Skeletal muscle cell (primary cell): Measurements from ENCODE around the gene SLC13A2.
"Not testable (repeated sequence)": the region's sequence is repeated elsewhere in the genome, so short reads cannot be mapped to it uniquely, and the experiment has no call there.

ENCODE experiments used
- DNase-seq: peaks from one replicate; pipeline ENCODE4 v3.0.0-alpha.2; 2010; ENCODE audit warnings: low read depth
- H3K4me3 ChIP-seq: 2 replicates; pipeline ENCODE4 v1.5.1; 2011; ENCODE audit warnings: low read depth, mild to moderate bottlenecking, control low read depth, low read length, moderate library complexity

Gene SLC13A2

GRCh38 chr17:28508211-28508724, 34.8 kb downstream of the SLC13A2 start:
- H3K4me3 ChIP-seq = no peak overlapping the region
- DNase-seq = no peak

DNA sequence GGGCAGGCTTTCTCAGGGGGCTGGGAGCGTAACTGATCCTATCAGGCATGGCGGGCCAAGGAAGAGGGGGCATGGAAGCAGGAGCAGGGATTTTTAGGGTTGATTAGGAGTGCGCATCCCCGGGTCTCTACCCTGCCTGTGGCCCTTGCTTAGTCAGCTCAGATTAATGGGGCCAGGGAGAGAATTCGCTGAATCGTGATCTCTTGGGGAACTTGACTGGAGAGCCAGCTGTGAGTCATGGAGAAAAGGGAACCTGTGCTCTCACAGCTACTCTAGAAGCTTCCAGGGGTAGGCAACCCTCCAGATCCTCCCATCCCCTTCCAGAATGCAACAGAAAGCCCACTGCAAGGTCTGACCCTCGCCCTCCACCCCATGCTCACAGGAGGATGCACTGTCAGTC, 36.3 kb downstream of the SLC13A2 start:
- H3K4me3 ChIP-seq = no peak overlapping the region
- DNase-seq = no peak

DNA sequence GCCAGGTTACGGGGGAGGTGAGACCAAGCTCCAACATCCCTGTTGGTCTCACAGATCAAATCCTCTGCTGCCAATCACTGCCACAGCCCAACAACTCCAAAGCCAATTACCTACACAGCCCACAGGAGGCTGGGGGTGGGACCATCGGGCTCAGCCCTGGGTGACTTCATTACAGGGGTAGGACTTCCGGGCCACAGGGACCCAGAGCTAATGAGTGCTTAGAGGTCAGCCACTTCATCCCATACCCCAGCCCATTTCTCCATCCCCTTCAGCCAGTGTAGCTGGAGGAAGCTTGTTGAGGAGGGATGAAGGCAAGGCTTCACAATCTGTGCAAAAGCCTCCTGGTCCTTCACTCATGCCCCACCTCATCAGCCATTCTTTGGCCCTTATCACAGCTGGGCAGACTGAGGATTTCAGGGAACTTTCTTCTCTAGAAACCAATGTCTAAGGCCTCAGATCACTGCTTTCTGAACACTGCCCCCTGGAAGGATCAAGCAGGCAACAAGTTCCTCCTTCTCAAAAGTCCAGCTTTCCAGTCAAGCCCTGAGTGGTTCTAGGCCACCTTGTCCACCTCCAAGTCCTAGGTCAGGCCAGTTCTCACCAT, 38.5 kb downstream of the SLC13A2 start:
- H3K4me3 ChIP-seq = no peak overlapping the region
- DNase-seq = no peak

DNA sequence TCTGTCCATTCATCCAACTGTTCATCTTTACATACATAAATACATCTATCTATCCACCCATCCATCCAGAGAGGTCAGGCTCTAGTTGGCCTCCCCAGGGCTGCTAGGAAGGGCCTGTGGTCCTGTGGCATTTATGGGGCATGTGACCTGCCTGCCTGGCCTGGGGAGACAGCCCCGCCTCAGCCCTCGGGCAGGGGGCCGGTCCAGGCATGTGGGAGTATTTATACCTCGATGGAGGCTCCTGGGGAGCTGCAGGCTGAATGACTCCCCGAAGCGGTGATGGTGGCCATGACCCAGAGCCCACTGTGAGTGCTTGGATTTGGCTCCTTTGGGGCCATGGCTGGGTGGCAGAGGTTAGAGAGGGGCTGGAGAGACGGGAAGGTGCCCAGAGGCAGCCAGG, 40.0 kb downstream of the SLC13A2 start:
- no peak overlapping the region for H3K4me3 ChIP-seq
- no peak for DNase-seq

DNA sequence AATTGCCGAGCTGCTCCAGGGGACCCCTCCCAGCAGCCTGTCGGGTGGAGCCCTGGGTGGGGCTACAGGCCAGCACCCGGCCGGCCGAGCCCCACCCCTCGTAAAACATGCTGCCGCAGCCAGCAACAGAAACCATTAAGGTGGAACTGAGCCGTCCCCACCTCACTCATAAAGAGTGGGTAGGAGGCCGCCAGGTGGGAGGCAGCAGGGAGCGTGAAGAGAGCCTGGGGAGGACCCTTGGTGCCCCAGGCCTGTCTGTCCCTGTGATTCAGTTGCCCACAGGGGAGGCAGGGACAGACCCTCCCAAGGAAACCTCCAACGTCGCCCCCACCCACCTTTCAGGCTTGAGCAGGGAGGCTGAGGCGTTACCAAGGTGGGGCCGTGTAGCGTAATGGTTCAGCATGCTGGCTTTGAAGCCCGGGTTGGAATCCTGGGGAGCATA, 41.1 kb downstream of the SLC13A2 start:
- H3K4me3 ChIP-seq = no peak overlapping the region
- DNase-seq = no peak

- no peak overlapping the region for H3K4me3 ChIP-seq
- DNase-seq = no peak
Observed at GRCh38 chr17:28515518-28515917, 42.1 kb downstream of the SLC13A2 start.

DNA sequence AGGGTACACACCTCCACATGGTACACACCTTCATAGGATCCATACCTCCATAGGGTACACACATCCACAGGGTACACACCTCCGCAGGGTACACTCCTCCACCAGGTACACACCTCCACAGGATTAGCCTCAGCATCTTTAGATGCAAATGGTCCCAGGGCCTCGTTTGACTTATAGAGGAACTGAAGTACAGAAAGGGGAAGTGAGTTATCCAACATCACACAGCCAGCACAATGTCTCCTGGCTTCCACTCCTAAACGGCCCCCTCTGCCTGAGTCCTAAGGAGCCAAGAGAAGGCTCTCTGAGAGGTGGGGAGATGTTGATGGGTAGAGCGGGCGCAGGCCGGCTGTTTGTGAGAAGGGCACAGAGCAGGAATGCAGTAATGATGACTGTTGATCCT, 44.7 kb downstream of the SLC13A2 start:
- no peak overlapping the region for H3K4me3 ChIP-seq
- DNase-seq = no peak

GRCh38 chr17:28518578-28518977, 45.1 kb downstream of the SLC13A2 start:
- no peak for DNase-seq
- no peak overlapping the region for H3K4me3 ChIP-seq

DNA sequence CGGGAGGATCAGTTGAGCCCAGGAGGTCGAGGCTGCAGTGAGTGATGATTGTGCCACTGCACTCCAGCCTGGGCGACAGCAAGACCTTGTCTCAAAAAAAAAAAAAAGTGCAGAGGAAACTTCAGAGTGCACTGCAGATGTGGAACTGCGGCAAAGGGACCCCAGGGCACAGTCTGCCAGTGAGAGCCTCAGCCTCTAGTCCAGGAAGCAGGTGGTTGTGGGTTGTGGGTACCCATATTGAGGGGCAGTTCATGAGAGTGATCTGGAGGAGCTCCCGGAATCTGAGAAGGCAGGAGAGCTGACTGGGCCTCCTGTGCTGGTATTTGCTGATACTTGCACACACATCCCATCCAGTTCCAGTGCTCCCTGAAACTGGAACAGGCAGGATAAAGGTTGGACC, 45.8 kb downstream of the SLC13A2 start:
- DNase-seq = no peak
- no peak overlapping the region for H3K4me3 ChIP-seq

GRCh38 chr17:28520687-28521086, 47.2 kb downstream of the SLC13A2 start:
- no peak overlapping the region for H3K4me3 ChIP-seq
- no peak for DNase-seq

DNA sequence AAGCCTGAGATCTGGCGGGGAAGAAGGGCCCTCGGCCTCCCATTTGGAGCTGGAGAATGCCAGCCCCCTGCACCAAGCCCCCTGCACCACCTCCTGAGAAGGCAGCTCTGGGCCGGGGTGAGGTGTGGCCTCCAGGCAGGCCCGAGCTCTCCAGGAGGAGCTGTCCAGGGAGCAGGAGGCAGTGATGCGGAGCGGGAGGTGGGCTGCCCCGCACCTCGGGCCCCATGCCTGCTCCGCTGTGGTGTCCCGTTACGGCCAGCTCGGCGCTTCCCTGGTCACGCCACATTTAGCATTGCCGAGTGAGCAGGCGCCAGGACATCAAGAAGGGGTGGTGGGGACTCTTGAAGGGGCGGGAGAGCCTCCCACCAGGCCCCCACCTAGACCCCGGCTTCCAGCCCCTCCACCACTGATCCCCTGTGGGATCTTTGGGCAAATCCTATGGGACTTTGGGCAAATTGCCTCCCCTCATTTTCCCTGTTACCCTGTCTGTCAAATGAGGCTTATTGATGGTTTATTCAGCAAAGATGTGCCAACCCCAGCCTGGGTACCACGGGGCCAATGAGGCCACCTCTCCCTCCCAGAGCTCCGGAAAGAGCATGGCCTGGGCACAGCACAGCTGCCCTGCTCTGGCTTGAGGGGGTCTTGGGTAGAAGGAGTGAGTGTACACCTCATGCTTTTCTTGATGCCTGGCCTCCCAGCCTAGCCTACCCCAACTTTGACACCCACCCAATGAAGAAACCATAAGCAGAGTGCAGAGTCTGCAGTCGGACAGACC, 48.1 kb downstream of the SLC13A2 start:
- DNase-seq = no peak
- no peak overlapping the region for H3K4me3 ChIP-seq

- not testable (repeated sequence) for DNase-seq, H3K4me3 ChIP-seq
Observed at GRCh38 chr17:28522281-28522680, 48.8 kb downstream of the SLC13A2 start.

DNA sequence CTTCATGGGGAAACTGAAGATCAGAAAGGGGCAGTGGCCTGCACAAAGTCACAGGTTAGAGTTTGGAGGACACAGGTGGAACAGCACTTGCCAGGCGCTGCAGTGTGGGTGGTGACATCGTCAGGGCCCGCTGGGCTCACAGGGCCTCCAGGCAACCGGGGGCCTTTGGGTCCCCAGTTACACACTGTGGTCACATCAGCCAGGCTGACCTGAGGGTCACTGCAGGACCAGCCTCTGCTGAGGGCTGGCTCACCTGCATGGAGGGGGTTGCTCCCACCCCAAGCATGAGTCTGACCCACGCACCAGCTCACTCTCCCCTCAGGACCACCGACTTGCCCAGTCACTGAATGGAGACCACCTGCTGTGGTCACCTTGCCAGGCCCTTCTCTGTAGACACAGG, 49.7 kb downstream of the SLC13A2 start:
- H3K4me3 ChIP-seq = no peak overlapping the region
- no peak for DNase-seq

- no peak overlapping the region for H3K4me3 ChIP-seq
- DNase-seq = no peak
Observed at GRCh38 chr17:28523876-28524275, 50.4 kb downstream of the SLC13A2 start.

- peak; percentile 16 for DNase-seq
Observed at GRCh38 chr17:28524476-28525424, 51.3 kb downstream of the SLC13A2 start.

GRCh38 chr17:28526381-28526780, 52.9 kb downstream of the SLC13A2 start:
- H3K4me3 ChIP-seq = no peak overlapping the region
- no peak for DNase-seq

More at GRCh38 chr17:28524476-28525424, 51.3 kb downstream of the SLC13A2 start:
- H3K4me3 ChIP-seq = no peak overlapping the region

- no peak overlapping the region for H3K4me3 ChIP-seq
- no peak for DNase-seq
Observed at GRCh38 chr17:28527181-28527681, 53.8 kb downstream of the SLC13A2 start.

DNA sequence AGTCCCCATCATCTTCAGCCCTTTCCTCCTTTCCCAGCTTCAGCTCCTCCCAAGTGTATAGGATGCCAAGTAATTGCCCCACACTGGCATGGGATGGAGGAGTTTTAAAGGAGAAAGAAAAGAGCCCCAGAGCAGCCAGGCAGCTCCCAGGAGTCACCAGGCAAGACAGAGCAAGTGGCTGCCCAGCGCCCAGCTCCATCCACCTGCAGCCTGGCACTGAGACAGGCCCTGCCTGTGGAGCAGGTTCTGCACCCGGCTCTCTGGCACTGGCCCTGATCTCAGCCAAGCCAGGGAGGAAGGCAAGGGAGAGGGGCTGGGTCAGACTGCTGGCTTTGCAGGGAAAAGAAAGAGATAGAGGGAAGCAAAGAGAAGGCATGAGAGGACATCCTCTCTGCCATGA, 54.4 kb downstream of the SLC13A2 start:
- no peak for DNase-seq
- H3K4me3 ChIP-seq = no peak overlapping the region

DNA sequence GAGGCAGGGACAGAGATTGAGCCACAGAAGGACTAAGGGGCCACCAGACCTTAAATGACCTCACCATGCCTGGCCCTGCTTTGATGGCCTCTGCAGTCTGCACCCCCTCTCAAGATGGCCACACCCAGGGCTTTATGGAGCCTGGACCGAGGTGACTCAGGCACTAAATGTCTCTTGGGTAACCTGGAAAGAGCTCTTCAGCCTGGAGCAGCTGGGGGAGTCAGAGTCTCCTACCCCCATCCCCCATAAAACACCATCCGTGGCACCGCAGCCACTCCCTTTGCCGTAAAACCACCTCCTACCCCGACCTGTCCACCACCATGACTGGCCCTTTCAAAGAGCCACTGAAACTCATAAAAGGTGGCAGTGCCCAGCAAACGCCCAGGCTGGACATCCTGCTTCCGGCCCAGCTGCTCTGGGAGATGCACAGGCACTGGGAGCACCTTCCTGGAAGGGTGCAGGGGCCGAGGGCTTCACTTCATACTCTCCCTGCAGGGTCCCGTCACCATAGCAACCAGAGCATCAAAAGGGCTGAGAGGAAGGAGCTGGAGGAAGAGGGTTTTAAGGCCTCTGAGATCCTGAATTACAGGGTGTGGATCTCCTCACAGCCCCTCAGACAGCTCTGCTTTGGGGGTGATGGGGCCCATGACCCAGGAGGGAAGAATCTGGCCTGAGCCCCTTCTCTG, 55.0 kb downstream of the SLC13A2 start:
- H3K4me3 ChIP-seq = no peak overlapping the region
- no peak for DNase-seq
